HG03097 (cell line): ENCODE data around the gene UBXN7.
A peak's percentile ranks its signal among the peaks of the same experiment; 100 is the strongest.
"Not testable (repeated sequence)": the region's sequence is repeated elsewhere in the genome, so short reads cannot be mapped to it uniquely, and the experiment has no call there.

Experiments
- ATAC-seq: cut with Tn5 transposase; IDR thresholded peaks from one replicate; pipeline ENCODE4 v1.9.1; 2021; ENCODE audit not compliant: unreplicated experiment, low FRiP score

The UBXN7 gene

GRCh38 chr3:196323016-196323415, 109.2 kb downstream of the UBXN7 start:
- ATAC-seq, result no peak

- ATAC-seq, result no peak
These were observed 111.1 kb downstream of the UBXN7 start for GRCh38 chr3:196321162-196321561.

- ATAC-seq, result no peak
These were observed 112.1 kb downstream of the UBXN7 start for GRCh38 chr3:196320137-196320536.

DNA sequence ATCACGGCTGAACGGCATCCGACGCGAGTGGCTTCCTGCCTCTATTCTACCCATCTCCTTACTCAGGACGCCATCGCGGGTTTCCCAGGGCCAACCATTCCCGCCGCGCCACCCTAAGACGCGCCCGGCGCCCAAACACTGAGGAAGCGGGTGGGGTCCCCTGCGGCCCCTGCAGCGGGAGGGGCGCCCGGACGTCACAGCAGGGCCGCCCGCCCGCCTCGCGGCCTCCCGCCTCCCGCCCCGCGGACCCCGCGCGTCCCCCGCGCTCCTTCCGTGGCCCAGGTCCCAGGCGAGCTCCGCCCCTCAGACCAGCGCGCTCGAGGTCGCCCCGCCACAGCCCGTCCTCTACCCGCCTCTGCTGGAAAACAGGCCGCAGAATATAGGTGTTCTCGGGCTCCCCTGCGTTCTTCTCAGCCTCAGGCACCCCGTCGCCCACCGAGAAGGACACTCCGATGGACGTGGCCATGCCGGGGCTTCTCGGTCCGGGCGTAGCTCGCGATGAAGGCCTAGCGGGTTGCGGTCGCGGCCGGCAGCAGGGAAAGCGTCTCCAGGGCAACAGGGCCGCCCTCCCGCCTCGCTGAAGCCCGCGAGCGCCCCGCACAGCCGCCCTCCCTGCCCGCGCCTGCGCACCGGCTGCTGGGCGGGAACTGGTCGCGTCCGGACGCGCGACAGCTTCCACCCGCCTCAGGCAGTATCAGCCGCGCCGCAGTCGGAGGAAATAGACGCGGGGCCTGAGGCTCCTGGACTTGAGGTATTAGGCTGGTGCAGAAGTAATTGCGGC, 114.3 kb downstream of the UBXN7 start, which contains the start of gene DYNLT2B:
Gene DYNLT2B, minus strand, starts transcription at position 554 of the 781 bp plus-strand sequence. Its CDS starts 88 bp downstream, at position 466.
- peak; percentile 79 for ATAC-seq

- ATAC-seq, result not testable (repeated sequence)
These were observed 115.2 kb downstream of the UBXN7 start for GRCh38 chr3:196316799-196317686.

DNA sequence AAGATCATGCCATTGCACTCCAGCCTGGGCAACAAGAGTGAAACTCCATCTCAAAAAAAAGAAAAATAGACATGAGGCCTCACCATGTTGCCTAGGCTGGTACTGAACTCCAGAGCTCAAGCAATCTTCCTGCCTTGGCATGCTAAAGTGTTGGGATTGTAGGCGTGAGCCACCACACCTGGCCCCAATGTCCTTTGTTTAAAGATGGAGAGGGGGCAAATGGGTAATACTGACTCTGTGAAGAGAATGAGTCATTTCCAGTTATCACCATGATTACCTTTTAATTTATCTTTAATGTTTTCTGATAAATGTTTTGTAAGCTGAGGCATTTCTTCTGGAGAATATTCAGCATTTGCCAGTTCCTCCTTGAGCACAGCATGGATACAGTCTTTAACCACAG, 116.4 kb downstream of the UBXN7 start:
- ATAC-seq, result no peak

DNA sequence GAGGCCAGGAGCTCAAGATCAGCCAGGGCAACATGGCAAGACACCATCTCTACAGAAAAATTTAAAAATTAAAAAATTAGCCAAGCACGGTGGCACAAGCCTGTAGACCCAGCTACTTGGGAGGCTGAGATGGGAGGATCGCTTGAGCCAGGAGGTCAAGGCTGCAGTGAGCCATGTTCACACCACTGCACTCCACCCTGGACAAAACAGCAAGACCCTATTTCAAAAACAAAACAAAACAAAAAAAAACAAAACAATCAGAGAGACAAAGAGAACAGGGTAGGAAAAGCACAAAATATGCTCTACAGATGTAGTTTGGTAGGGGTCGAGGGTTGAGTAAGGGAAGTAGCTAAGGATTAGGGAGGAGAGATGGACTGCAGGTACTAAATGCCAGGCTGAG, 117.6 kb downstream of the UBXN7 start:
- ATAC-seq, result no peak

GRCh38 chr3:196314086-196314485, 118.1 kb downstream of the UBXN7 start:
- not testable (repeated sequence) for ATAC-seq

GRCh38 chr3:196302960-196303359, 129.3 kb downstream of the UBXN7 start:
- not testable (repeated sequence) for ATAC-seq

- ATAC-seq, result not testable (repeated sequence)
These were observed 129.7 kb downstream of the UBXN7 start for GRCh38 chr3:196302551-196302950.

DNA sequence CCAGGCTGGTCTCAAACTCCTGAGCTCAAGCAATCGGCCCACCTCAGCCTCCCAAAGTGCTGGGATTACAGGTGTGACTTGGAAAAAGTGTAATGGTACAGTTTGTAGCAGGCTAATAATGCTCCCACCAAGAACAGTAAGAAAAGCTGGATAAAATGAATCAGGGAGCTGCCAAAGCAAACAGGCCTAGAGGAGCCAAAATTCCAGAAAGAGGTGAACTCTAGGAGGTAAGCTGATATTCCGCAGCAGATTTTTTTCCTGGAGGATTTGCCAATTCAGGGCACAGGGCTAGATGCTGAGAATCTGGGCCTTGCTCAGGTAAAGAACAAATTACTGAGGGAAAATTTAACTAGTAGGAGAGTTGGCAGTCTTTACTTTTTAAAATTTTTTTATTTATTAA, 133.7 kb downstream of the UBXN7 start:
- ATAC-seq, result no peak
